HEK293 (cell line): ENCODE measurements around the gene ZNF600.

Experiments
- CTCF ChIP-seq: fragments of 450-650 bp; formaldehyde crosslinking; IDR thresholded peaks from 2 replicates; pipeline ENCODE4 v1.5.1; 2016; ENCODE audit warnings: missing biosample characterization, missing genetic modification characterization
- ZBTB11 ChIP-seq: fragments of 450-650 bp; formaldehyde crosslinking; conservative IDR thresholded peaks from 2 replicates; pipeline ENCODE4 v1.5.1; 2016; ENCODE audit warnings: low read depth, missing biosample characterization, missing genetic modification characterization
- ZNF114 ChIP-seq: fragments of 450-650 bp; formaldehyde crosslinking; IDR thresholded peaks from 2 replicates; pipeline ENCODE4 v1.5.0; 2017; ENCODE audit warnings: missing biosample characterization, missing genetic modification characterization
- ZNF501 ChIP-seq: fragments of 450-650 bp; formaldehyde crosslinking; IDR thresholded peaks from 2 replicates; pipeline ENCODE4 v1.5.1; 2016; ENCODE audit warnings: missing biosample characterization, missing genetic modification characterization

GRCh38 chr19:52809801-52810200 is 23.2 kb upstream of the ZNF600 start:
- no peak for TF ChIP-seq ZBTB11 (tag by site-specific recombination)
- TF ChIP-seq CTCF (tag by site-specific recombination), result no peak
- TF ChIP-seq ZNF114, result no peak
- TF ChIP-seq ZNF501 (tag by site-specific recombination), result no peak
